ENCODE results near the gene GRIFIN.

GRIFIN gene, protein sequence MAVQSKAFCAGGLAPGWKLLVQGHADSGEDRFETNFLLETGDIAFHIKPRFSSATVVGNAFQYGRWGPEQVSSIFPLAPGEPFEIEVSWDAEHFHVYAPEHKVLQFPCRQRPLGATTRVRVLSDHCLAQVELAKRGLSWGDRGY

DNA sequence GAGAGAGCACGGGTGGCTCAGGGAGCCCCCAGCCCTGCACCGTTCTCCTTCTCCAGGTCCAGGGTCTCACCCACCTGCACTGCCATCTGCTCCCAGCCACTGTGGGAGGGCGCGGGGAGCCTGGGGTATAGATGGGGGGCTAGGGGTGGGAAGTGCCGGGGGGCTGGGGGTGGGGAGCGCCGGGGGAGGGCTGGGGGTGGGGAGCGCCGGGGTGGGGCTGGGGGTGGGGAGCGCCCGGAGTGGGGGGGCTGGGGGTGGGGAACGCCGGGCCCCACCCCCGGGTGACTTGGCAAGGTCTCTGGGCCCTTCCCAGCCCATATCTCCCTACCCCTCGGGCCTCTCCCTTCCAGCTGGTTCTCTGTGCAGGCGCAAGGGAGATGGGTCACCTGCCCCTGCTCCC, at the start of gene GRIFIN:
TSS of gene GRIFIN (minus strand) at position 101 of the 400 bp plus-strand sequence. CDS start at position 86, 15 bp downstream.
- H3K4me3 Mint-ChIP-seq, result no peak within 1 kb of the TSS
- no peaks in the 10 kb centered on the region for H3K4me1 Mint-ChIP-seq (ENCODE audit: low read depth)
- H3K27me3 Mint-ChIP-seq, result no peaks in the 10 kb centered on the region
- H3K27ac Mint-ChIP-seq, result no peak within 1 kb of the TSS
- no peaks in the 10 kb centered on the region for H3K36me3 Mint-ChIP-seq
- H3K9me3 Mint-ChIP-seq (ENCODE audit: low read depth), result no peaks in the 10 kb centered on the region

DNA sequence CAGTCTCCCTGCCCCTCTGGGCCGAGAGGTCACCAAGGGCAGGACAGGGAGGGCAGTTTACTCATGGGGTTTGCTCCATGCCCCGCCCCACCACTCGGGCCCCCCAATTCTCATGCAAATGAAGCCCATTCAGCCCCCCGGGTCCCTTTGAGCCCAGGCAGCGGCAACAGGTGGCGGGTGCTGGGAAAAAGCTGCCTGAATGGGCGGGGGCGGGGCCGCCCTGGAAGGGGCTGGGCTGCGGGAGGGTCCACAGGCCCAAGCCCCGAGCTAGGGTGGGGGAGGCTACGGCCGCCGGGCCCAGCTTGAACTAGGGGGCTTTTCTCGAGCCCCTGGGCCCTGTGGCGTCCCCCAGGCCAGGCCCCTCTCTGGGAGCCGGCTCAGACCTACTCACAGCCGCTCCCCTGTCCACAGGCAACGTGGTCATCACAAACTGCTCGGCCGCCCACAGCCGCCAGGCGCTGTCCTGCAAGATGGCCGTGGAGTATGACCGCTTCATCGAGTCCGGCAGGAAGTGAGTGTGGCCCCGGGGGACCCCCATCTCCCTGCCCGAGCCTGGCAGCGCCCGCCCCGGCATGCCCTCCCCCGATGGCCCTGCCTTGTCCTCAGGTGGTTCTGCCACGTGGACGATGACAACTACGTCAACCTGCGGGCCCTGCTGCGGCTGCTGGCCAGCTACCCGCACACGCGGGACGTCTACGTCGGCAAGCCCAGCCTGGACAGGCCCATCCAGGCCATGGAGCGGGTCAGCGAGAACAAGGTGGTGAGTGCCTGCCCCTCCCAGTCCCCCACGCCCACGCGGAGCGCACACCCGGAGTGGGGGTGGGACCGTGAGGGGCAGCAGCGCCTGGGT, 48.8 kb upstream of the GRIFIN start:
- H3K9me3 Mint-ChIP-seq (ENCODE audit: low read depth), result no peaks in the 10 kb centered on the region
- H3K4me1 Mint-ChIP-seq (ENCODE audit: low read depth), result peaks cover 49% of the 10 kb centered on the region
- H3K36me3 Mint-ChIP-seq, result peaks cover 2% of the 10 kb centered on the region
- H3K27ac Mint-ChIP-seq, result no peak overlapping the region
- H3K27me3 Mint-ChIP-seq, result no peaks in the 10 kb centered on the region
- no peak overlapping the region for H3K4me3 Mint-ChIP-seq

DNA sequence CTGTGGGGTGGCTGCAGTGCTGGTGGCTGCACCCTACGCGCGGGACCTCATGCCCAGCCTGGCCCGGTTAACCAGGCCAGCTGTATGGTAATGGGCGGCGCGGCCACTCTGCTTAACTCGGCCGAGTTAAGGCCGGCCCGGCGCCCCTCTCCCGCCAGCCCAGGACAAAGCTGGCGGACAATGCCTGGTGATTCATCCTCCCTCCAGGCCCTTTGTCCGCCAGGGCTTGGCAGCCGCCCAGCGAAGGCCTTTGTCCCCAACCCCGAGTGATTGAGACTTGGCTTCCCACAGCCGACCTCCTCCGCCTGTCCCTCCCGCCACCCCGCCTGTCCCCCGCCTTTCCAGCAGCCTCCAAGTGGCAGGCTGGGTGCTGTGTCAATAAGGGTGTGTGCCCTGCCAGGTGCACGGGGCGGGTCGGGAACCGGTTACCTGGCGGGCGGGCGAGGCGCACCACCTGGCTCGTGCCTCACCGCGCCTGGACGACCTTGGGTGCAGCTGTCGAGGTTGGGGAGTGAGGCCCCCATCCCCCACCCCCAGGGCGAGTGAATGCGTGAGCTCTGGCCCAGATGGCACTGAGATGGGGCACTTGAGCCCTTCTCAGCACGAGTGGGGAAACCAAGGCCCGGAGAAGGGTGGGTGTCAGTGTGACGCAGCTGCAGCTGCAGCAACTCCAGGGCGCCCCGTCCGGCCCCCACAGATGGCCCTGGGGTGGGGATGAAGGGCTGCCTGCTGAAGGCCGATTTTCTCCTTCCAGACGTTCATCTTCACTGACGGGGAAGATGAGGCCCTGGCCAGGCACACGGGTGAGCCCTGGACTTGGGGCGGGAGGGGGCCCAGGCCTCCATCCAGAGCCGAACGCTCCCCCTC, 48.0 kb upstream of the GRIFIN start:
- Mint-ChIP-seq H3K27ac (no peak overlapping the region), H3K36me3 (peaks cover 2% of the 10 kb centered on the region), H3K27me3 (no peaks in the 10 kb centered on the region), H3K4me1 (ENCODE audit: low read depth) (peaks cover 44% of the 10 kb centered on the region), H3K9me3 (ENCODE audit: low read depth) (no peaks in the 10 kb centered on the region), H3K4me3 (peak overlapping the region; percentile 7)

DNA sequence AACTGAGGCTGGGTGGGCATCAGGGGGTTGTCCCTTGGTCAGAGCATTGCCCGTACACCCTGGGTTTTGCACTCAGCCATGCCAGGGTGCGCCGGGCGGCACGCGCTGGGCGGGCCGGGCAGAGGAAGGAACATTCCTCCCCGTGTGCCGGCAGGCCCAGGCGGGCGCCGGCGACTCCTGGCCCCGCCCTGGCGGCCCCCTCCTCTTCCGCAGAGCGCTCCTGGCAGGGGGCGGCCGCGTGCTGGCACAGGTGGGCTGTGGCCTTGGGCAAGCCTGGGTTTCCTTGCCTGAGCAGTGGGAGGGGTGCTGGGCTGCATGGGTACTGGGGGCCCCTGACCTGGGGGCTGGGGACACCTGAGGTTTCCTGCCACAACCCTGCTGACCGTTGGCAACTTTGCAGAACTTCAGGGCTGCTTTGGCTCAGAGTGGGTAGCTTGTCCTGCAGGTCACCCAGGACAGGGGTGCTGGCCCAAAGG, 47.3 kb upstream of the GRIFIN start:
- peaks cover 42% of the 10 kb centered on the region for H3K4me1 Mint-ChIP-seq (ENCODE audit: low read depth)
- no peak overlapping the region for H3K27ac Mint-ChIP-seq
- H3K4me3 Mint-ChIP-seq, result peak overlapping the region; percentile 91
- H3K9me3 Mint-ChIP-seq (ENCODE audit: low read depth), result no peaks in the 10 kb centered on the region
- H3K36me3 Mint-ChIP-seq, result peaks cover 2% of the 10 kb centered on the region
- no peaks in the 10 kb centered on the region for H3K27me3 Mint-ChIP-seq

DNA sequence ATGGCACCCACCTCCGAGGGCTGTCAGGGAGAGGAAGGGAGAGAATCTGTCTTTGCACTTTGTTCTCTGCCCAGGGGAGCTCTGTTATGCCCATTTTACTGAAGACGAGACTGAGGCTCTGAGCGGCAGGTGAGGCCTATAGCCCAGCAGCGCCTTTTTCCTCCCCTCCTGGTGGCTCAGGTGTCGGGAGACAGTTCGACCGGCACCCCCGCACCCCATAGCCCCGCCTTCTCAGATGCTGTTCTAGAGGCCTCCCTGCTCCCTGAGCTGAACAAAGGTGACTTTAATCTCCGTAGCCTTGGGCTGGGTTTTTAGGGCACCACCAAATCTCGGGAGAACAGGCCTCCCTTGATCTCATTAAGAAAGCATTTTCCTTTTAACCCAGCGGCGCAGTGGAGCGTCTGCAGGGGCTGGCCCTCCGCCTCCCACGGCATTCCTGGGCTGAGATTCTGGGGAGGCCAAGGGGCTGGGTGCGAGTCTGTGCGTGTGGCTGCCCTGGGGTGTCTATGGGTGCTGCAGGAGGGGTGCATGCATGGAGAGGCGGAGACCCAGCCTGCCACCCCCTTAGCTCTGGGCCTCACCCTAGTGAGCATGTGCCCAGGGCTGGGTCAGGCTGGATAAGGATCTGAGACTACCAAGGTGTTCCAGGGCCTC, 46.7 kb upstream of the GRIFIN start:
- no peaks in the 10 kb centered on the region for H3K27me3 Mint-ChIP-seq
- peaks cover 42% of the 10 kb centered on the region for H3K4me1 Mint-ChIP-seq (ENCODE audit: low read depth)
- H3K9me3 Mint-ChIP-seq (ENCODE audit: low read depth), result no peaks in the 10 kb centered on the region
- H3K27ac Mint-ChIP-seq, result peak overlapping the region; percentile 89
- peaks cover 2% of the 10 kb centered on the region for H3K36me3 Mint-ChIP-seq
- peak overlapping the region; percentile 91 for H3K4me3 Mint-ChIP-seq

DNA sequence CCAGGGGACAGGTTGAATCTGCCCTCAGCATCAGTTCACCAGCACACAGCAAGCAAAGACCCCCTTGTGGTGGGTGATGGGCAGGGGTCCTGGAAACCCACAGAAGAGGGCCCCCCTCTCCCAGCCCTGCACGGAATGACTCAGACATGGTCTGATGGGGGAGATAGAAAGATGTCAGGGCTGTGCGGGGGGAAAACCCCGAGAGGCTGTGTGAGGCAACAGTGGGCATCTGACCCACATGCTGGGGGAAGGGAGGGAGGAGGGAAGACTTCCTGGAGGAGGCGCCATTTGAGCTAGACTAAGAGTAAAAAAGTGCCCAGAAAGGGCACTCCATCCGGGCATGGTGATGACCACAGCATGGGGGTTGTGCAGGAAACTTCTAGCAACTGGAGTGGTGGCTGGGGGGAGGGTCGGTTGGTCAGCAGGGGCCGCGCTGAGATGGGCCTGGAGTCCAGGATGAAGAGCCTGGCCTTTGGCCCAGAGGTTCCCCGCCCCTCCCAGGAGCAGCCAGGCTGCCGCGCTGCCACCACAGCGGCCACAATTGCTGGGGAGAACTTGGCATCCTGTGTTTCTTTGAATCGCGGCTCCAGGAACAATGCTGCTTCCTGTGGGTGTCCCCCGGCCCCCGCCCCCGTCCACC, 45.9 kb upstream of the GRIFIN start:
- peak overlapping the region; percentile 93 for H3K27ac Mint-ChIP-seq
- H3K4me3 Mint-ChIP-seq, result peak overlapping the region; percentile 91
- peaks cover 2% of the 10 kb centered on the region for H3K36me3 Mint-ChIP-seq
- no peaks in the 10 kb centered on the region for H3K27me3 Mint-ChIP-seq
- H3K4me1 Mint-ChIP-seq (ENCODE audit: low read depth), result peaks cover 42% of the 10 kb centered on the region
- no peaks in the 10 kb centered on the region for H3K9me3 Mint-ChIP-seq (ENCODE audit: low read depth)

DNA sequence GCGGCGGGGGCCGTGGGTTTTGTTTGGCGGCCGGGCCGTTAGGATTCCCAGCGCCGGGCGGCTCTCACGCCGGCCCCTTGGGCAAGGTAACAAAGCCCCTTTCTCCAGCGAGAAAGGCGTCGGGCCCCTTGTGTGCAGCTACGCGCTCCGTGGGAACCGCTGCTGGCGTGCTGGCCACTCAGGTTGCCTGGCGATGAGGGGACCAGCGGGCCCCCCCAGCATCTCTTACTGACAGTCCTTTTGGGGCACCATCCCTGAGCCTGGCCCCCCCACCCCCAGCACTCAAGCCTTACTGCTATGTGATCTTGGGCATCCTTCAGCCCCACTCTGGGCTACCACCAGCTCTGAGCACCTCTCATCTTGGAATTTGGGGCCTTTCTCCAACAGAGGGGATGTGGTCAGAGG, 45.1 kb upstream of the GRIFIN start:
- peak overlapping the region; percentile 91 for H3K4me3 Mint-ChIP-seq
- no peaks in the 10 kb centered on the region for H3K9me3 Mint-ChIP-seq (ENCODE audit: low read depth)
- H3K27me3 Mint-ChIP-seq, result no peaks in the 10 kb centered on the region
- H3K4me1 Mint-ChIP-seq (ENCODE audit: low read depth), result peaks cover 41% of the 10 kb centered on the region
- peak overlapping the region; percentile 93 for H3K27ac Mint-ChIP-seq
- H3K36me3 Mint-ChIP-seq, result peaks cover 2% of the 10 kb centered on the region

DNA sequence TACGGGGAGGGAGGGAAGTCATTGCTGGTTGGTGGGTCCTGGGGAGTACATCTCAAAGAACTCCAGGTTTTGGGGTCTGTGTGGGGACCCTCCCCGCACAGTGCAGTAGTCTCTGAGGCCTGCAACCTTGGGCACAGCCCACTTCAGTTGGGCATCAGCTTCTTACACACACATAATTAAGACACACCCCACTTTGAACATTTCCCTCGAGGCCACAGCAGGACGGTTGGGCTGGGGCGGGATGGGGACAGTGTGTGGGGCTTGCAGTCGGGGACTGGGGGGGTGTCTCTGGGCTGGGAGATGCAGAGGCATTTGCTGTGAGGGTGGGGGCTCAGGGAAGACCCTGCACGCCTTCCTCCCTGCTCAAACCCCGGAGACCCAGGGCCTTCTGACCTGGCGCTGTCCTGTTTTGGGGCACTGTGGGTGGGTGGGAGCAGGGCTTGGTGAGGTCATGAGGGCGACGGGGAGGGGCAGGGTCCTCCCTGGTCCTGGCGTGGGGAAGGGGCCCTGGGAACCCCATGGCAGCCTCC, 44.6 kb upstream of the GRIFIN start:
- Mint-ChIP-seq H3K27me3 (no peaks in the 10 kb centered on the region), H3K4me1 (ENCODE audit: low read depth) (peaks cover 39% of the 10 kb centered on the region), H3K9me3 (ENCODE audit: low read depth) (no peaks in the 10 kb centered on the region), H3K4me3 (peak overlapping the region; percentile 93), H3K36me3 (peaks cover 2% of the 10 kb centered on the region), H3K27ac (peak overlapping the region; percentile 86)

DNA sequence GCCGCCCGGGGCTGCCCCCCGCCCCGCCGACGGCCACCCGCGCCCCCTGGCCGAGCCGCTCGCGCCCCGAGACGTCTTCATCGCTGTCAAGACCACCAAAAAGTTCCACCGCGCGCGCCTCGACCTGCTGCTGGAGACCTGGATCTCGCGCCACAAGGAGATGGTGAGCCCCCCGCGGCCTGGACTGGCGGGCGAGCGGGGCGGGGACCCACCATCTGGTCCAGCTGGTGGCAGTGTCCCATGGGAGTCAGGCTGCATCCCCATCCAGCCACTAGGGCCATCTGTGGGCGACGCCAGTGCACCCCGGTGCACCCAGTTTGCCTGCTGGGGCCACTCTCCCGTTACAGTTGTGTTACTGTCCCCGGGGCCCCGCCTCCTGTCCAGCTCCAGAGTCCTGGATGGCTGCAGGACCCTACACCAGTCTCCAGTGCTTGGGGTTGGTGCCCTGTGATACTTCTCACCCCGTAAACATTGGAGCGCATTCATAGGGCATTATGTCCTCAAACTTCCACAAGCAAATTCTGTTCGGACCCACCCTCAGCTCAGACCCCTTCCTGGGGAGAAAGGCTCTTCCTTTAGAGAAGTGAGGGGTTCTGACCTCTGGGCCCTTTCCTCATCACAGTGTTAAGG, 44.0 kb upstream of the GRIFIN start:
- Mint-ChIP-seq H3K27me3 (no peaks in the 10 kb centered on the region), H3K4me1 (ENCODE audit: low read depth) (peaks cover 35% of the 10 kb centered on the region), H3K36me3 (peaks cover 2% of the 10 kb centered on the region), H3K9me3 (ENCODE audit: low read depth) (no peaks in the 10 kb centered on the region), H3K27ac (peak overlapping the region; percentile 86), H3K4me3 (peak overlapping the region; percentile 93)

DNA sequence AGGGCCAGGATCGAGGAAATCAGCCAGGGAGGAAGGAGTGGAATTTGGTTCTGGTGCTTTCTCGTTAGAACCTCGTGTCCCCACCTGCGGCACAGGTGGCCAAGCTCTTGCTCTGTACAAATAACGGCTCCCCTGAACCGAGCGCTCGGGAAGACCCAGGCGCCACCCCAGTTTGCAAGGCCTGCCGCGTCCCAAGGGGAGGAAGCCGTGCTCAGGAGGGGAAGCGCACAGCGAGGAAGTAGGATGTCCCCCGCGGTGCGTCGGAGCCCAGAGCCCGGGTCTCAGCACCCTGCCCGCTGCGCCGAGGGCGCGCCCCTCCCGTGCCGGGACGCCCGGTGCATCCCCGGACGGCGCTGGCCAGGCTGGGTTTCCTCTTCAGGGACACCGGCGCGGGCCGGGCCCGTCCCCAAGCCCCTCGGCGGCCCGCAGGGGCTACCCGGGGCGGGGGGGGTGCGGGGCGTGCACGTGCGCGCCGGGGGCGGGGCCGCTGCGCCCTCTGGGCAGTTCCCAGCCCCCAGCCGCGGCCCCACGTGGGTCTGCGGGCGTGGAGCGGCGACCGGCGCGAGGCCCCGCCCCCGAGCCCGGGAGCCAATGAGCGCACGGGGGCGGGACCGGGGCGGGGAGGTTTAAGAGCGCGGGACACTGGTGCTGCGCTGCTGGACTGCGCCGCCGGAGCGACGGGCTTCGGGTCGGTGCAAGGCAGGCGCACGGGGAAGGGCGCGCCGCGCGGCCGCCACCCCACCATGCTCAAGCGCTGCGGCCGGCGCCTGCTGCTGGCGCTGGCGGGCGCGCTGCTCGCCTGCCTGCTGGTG, 43.1 kb upstream of the GRIFIN start, which contains the start of gene LFNG:
TSS of gene LFNG (plus strand) at position 656 of the 812 bp plus-strand sequence. CDS start at position 744, 88 bp downstream.
- Mint-ChIP-seq H3K4me1 (ENCODE audit: low read depth) (peaks cover 35% of the 10 kb centered on the region), H3K36me3 (peaks cover 2% of the 10 kb centered on the region), H3K9me3 (ENCODE audit: low read depth) (no peaks in the 10 kb centered on the region), H3K4me3 (peak within 1 kb of the TSS; percentile 93), H3K27ac (peak within 1 kb of the TSS; percentile 86), H3K27me3 (no peaks in the 10 kb centered on the region)

DNA sequence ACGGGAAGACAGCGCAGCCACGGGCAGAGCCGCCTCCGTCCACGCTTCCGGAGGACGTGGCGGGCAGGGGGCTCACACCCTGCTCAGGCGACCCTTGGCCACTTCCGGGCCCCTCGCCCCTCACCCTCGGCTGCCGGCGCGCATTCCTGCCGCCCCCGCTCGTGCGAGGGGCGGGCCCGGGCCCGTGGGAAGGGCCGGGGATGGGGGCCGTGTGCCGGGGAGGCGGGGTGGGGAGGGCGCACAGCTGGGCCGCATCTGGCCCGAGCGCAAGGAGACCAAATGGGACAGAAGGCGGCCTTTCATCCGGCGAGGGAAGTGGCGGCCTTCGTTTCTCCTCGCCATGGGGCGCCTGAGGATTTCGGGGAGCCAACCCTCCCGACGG, 42.5 kb upstream of the GRIFIN start:
- Mint-ChIP-seq H3K4me1 (ENCODE audit: low read depth) (peaks cover 35% of the 10 kb centered on the region), H3K9me3 (ENCODE audit: low read depth) (no peaks in the 10 kb centered on the region), H3K4me3 (peak overlapping the region; percentile 78), H3K27ac (peak overlapping the region; percentile 66), H3K36me3 (peaks cover 2% of the 10 kb centered on the region), H3K27me3 (no peaks in the 10 kb centered on the region)

DNA sequence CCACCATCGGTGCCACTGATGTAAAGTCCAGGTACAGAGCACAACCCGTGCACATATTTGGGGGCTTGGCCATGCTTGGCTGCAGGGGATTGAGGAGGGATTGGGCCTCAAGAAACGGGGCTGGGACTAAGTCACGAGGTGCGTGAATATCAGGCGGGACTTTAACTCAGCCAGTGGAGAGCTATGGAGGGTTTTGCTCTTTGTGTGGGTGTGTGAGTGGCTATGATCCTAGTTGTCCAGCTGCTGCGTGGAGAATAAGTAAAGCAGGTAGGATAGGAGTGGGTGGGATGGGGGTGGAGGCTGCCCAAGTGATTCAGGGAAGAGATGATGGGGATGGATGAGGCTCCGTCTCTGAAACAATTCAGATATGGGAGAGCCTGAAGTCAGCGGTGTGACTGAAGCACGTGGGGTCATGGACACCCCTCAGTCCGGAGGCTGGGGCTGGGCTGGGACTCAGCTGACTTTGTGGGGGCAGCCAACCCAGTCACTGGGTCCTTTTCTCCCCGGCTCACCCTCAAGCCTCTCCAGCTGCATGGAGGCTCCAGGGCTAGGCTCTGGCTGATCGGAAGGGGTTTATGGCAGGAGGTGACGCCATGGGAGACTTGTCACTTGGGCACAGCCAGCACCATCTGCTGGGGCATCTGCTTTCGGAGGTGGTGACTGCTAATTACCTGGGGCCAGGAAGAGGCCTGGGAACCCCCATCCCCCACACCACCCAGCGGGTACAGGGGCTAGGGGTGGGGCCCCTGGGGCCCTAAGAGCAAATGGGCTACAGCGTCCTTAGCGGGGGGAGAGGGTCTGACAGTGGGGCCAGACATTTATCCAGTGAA, 41.7 kb upstream of the GRIFIN start:
- Mint-ChIP-seq H3K36me3 (peaks cover 2% of the 10 kb centered on the region), H3K27ac (peak overlapping the region; percentile 50), H3K4me3 (peak overlapping the region; percentile 78), H3K27me3 (no peaks in the 10 kb centered on the region), H3K4me1 (ENCODE audit: low read depth) (peaks cover 36% of the 10 kb centered on the region), H3K9me3 (ENCODE audit: low read depth) (no peaks in the 10 kb centered on the region)
